ENCODE measurements around the gene RASSF1. TPM values are rescaled to one million over a fixed set of nuclear protein-coding genes. Genes with fewer than 3 reads are reported as not detected.

The RASSF1 gene
- total RNA-seq, 1 experiment from 2014 or later: 29.6 TPM

GRCh38 chr3:50327129-50327528 lies 13.5 kb downstream of the RASSF1 start:
- POLR2A ChIA-PET: interaction anchor here (2.2 kb wide), 1 partner anchor 10 kb away, joined by 25 read pairs; no protein-coding TSS in a partner anchor
- no peaks in the 10 kb centered on the region for H3K9me2 ChIP-seq (ENCODE audit: insufficient read depth)
- RAD21 ChIA-PET (ENCODE audit: low non-redundant PET in 1 of 2, low total read pairs in 2 of 2, uncharacterized antibody in 2 of 2, unreplicated experiment in 2 of 2): no interaction called here
- H3K4me3 ChIP-seq (replicated peaks in 1 of 2; ENCODE audit: low read depth in 1 of 2, low read length in 2 of 2): peak overlapping the region; percentile 87 to 98
- H3K9ac ChIP-seq (ENCODE audit: low read length): peak overlapping the region; percentile 86
- H3K36me3 ChIP-seq (ENCODE audit: control insufficient read depth in 1 of 2, insufficient read depth in 2 of 2, low read length in 2 of 2): peaks cover 33 to 36% of the 10 kb centered on the region in 2 experiments; a peak in 3 of 4 replicates
- intact Hi-C loops (cut with micrococcal nuclease): no loop called here
- ATAC-seq (no peak), DNase-seq (ENCODE audit: low read depth, low spot score) (no peak)
- CTCF ChIA-PET: interaction anchor here (1.6 to 2.0 kb wide), 2 partner anchors 10 to 215 kb away, joined by 4 to 14 read pairs; no protein-coding TSS in a partner anchor
- H3K27ac ChIP-seq (ENCODE audit: low read depth, low read length): peak overlapping the region; percentile 61
- H3K9me3 ChIP-seq (ENCODE audit: control insufficient read depth in 1 of 2, insufficient read depth in 1 of 2, low read depth in 1 of 2, low read length in 2 of 2): no peaks in the 10 kb centered on the region
- H3K4me1 ChIP-seq (ENCODE audit: control insufficient read depth in 1 of 2, insufficient read depth in 2 of 2, low read length in 2 of 2): peaks cover 19 to 38% of the 10 kb centered on the region in 2 experiments
- no TSS peak for BruUV-seq (replicated peaks)
- no peaks in the 10 kb centered on the region for H3K27me3 ChIP-seq (ENCODE audit: insufficient read depth, low read length)
- peak overlapping the region; percentile 88 for H3K4me2 ChIP-seq (ENCODE audit: low read length)
- H4K20me1 ChIP-seq (ENCODE audit: insufficient read depth): no peaks in the 10 kb centered on the region
- peaks cover 44% of the 10 kb centered on the region for H3K79me2 ChIP-seq (ENCODE audit: insufficient read depth, low read length)
- H2AFZ ChIP-seq (ENCODE audit: low read depth, low read length, poor library complexity, severe bottlenecking): no peak overlapping the region
- TF ChIP-seq MAX (IDR thresholded peaks at IDR 0.05) (no peak), ELF1 (IDR thresholded peaks at IDR 0.05; ENCODE audit: borderline replicate concordance, low read depth) (no peak), SRF (IDR thresholded peaks at IDR 0.05; ENCODE audit: low read depth) (no peak), EZH2phosphoT487 (IDR thresholded peaks at IDR 0.05; ENCODE audit: borderline replicate concordance) (no peak), ZBTB33 (IDR thresholded peaks at IDR 0.05; ENCODE audit: extremely low read depth, insufficient replicate concordance, low read length) (no peak), CTCF (IDR thresholded peaks at IDR 0.05 in 2 of 3, conservative IDR thresholded peaks at IDR 0.05 in 1 of 3; ENCODE audit: borderline replicate concordance in 1 of 3, insufficient read depth in 1 of 3, low read depth in 2 of 3, low read length in 2 of 3) (no peak), ZNF274 (IDR thresholded peaks at IDR 0.05; ENCODE audit: low read depth, low read length) (no peak), CEBPB (IDR thresholded peaks at IDR 0.05; ENCODE audit: low read depth) (no peak), SIN3A (IDR thresholded peaks at IDR 0.05; ENCODE audit: low read depth) (no peak)
